HCT116 (cell line): ENCODE measurements around the gene TGM1. TPM values are rescaled to one million over a fixed set of nuclear protein-coding genes. Genes with fewer than 3 reads are reported as not detected.

Source experiments
- ATAC-seq: fragments of 200-7000 bp; cut with Tn5 transposase; 2 replicates; pipeline ENCODE4 v1.9.1; 2020; ENCODE audit warnings: mild to moderate bottlenecking, moderate library complexity
- BruUV-seq: library from RNA; stranded (reverse); fragments of 400-500 nt; replicated peaks from 2 replicates; lab custom pipeline; 2021; lab: Mats Ljungman, UMichigan
- CTCF ChIA-PET: fragments of 300-600 bp; sonication (Branson Sonifier 250); formaldehyde crosslinking; loops from one replicate; lab custom pipeline; 2021; ENCODE audit warnings: antibody characterized with exemption; lab: Charles Lee
- POLR2A ChIA-PET: fragments of 300-600, 350-600 bp; sonication (Branson Sonifier 250); formaldehyde crosslinking; loops from one replicate; lab custom pipeline; 2021; ENCODE audit warnings: antibody characterized with exemption; lab: Charles Lee
- RAD21 ChIA-PET, 2 experiments: fragments of 300-600 bp; sonication (Branson Sonifier 250); formaldehyde crosslinking; loops; one replicate each; lab custom pipeline; 2023; ENCODE audit warnings: low total read pairs in 2 of 2; ENCODE audit not compliant: uncharacterized antibody in 2 of 2, unreplicated experiment in 2 of 2, low non-redundant PET in 1 of 2; lab: Charles Lee
- DNase-seq: peaks from one replicate; pipeline ENCODE4 v3.0.0-alpha.2; 2010; ENCODE audit warnings: low read depth, low spot score
- H2AFZ ChIP-seq: fragments of 200-600 bp; shearing (Covaris generic), sonication (generic); 2 replicates; pipeline ENCODE4 v1.6.1; 2017; ENCODE audit warnings: low read depth, mixed run types, mixed read lengths, antibody characterized with exemption, low read length; ENCODE audit not compliant: poor library complexity, severe bottlenecking
- H3K27ac ChIP-seq: 2 replicates; pipeline ENCODE4 v1.5.1; 2012; ENCODE audit warnings: low read depth, low read length
- H3K27me3 ChIP-seq: fragments of 200-600 bp; sonication (generic); 2 replicates; pipeline ENCODE4 v1.6.1; 2016; ENCODE audit warnings: mixed run types, low read length, mixed read lengths; ENCODE audit not compliant: insufficient read depth
- H3K36me3 ChIP-seq, 2 experiments: fragments of 200-500 bp in 1 of 2; fragments of 200-600 bp in 1 of 2; sonication (Bioruptor generic) in 1 of 2; sonication (generic) in 1 of 2; 2 replicates each; pipeline versions ENCODE4 v1.5.1 to v1.6.1; 2014 to 2016; ENCODE audit warnings: low read length in 2 of 2, inconsistent platforms in 1 of 2, mixed read lengths in 1 of 2, mixed run types in 1 of 2; ENCODE audit not compliant: insufficient read depth in 2 of 2, control insufficient read depth in 1 of 2
- H3K4me1 ChIP-seq, 2 experiments: fragments of 200-600 bp in 1 of 2; sonication (generic) in 1 of 2; 2 replicates each; pipeline versions ENCODE4 v1.5.1 to v1.6.1; 2012 to 2017; ENCODE audit warnings: low read length in 2 of 2, inconsistent platforms in 1 of 2, mild to moderate bottlenecking in 1 of 2, mixed read lengths in 1 of 2, mixed run types in 1 of 2, moderate library complexity in 1 of 2; ENCODE audit not compliant: insufficient read depth in 2 of 2, control insufficient read depth in 1 of 2
- H3K4me2 ChIP-seq: fragments of 200-600 bp; sonication (generic); 2 replicates; pipeline ENCODE4 v1.6.1; 2017; ENCODE audit warnings: mixed run types, low read length, mixed read lengths
- H3K4me3 ChIP-seq, 2 experiments: fragments of 200-600 bp in 1 of 2; sonication (generic) in 1 of 2; replicated peaks in 1 of 2; 2 replicates each; pipeline ENCODE4 v1.5.1; 2011 to 2016; ENCODE audit warnings: low read length in 2 of 2, control low read depth in 1 of 2, low read depth in 1 of 2, mild to moderate bottlenecking in 1 of 2, mixed read lengths in 1 of 2, mixed run types in 1 of 2
- H3K79me2 ChIP-seq: fragments of 200-600 bp; sonication (generic); 2 replicates; pipeline ENCODE4 v1.6.1; 2017; ENCODE audit warnings: mild to moderate bottlenecking, mixed run types, low read length, moderate library complexity, mixed read lengths; ENCODE audit not compliant: insufficient read depth
- H3K9ac ChIP-seq: fragments of 200-600 bp; sonication (generic); 2 replicates; pipeline ENCODE4 v1.6.1; 2016; ENCODE audit warnings: low read length, mixed read lengths
- H3K9me2 ChIP-seq: fragments of 200-600 bp; sonication (generic), shearing (Covaris generic); 2 replicates; pipeline ENCODE4 v1.6.1; 2017; ENCODE audit warnings: mixed run types, mild to moderate bottlenecking, moderate library complexity; ENCODE audit not compliant: insufficient read depth
- H3K9me3 ChIP-seq, 2 experiments: fragments of 200-500 bp in 1 of 2; fragments of 200-600 bp in 1 of 2; sonication (Bioruptor generic) in 1 of 2; sonication (generic) in 1 of 2; 2 replicates each; pipeline ENCODE4 v1.6.1; 2014 to 2017; ENCODE audit warnings: low read length in 2 of 2, mixed read lengths in 2 of 2, inconsistent platforms in 1 of 2, low read depth in 1 of 2, mild to moderate bottlenecking in 1 of 2, mixed run types in 1 of 2, moderate library complexity in 1 of 2; ENCODE audit not compliant: control insufficient read depth in 1 of 2, insufficient read depth in 1 of 2
- H4K20me1 ChIP-seq: fragments of 200-600 bp; sonication (generic), shearing (Covaris generic); 2 replicates; pipeline ENCODE4 v1.6.1; 2017; ENCODE audit warnings: mixed run types, mild to moderate bottlenecking, moderate library complexity; ENCODE audit not compliant: insufficient read depth
- RAD21 ChIP-seq: IDR thresholded peaks from 2 replicates; pipeline ENCODE4 v1.6.1; 2012; ENCODE audit warnings: low read depth, mild to moderate bottlenecking
- intact Hi-C: fragments of 100-400 bp; cut with micrococcal nuclease; formaldehyde crosslinking; loops from 2 replicates; pipeline ENCODE4 v1.10.0; 2022
- total RNA-seq: library from RNA; stranded (reverse); gene quantifications from one replicate; pipeline ENCODE4 v1.2.1, GENCODE V29; 2021; ENCODE audit not compliant: unreplicated experiment
- TF ChIP-seq, protein P1 (sequence below): IDR thresholded peaks from 2 replicates; pipeline ENCODE4 v1.6.1; 2012; ENCODE audit warnings: low read depth
- TF ChIP-seq, protein P2 (sequence below), 3 experiments: fragments of 200-600 bp in 1 of 3; sonication (generic) in 1 of 3; IDR thresholded peaks in 2 of 3; conservative IDR thresholded peaks in 1 of 3; 2 replicates each; pipeline ENCODE4 v1.5.1; 2012 to 2017; ENCODE audit warnings: low read depth in 2 of 3, low read length in 2 of 3, antibody characterized with exemption in 1 of 3, borderline replicate concordance in 1 of 3, control low read depth in 1 of 3, mild to moderate bottlenecking in 1 of 3, mixed read lengths in 1 of 3, mixed run types in 1 of 3, moderate library complexity in 1 of 3; ENCODE audit not compliant: insufficient read depth in 1 of 3

The TGM1 gene
- total RNA-seq, 1 experiment from 2014 or later: 5.6 TPM

DNA sequence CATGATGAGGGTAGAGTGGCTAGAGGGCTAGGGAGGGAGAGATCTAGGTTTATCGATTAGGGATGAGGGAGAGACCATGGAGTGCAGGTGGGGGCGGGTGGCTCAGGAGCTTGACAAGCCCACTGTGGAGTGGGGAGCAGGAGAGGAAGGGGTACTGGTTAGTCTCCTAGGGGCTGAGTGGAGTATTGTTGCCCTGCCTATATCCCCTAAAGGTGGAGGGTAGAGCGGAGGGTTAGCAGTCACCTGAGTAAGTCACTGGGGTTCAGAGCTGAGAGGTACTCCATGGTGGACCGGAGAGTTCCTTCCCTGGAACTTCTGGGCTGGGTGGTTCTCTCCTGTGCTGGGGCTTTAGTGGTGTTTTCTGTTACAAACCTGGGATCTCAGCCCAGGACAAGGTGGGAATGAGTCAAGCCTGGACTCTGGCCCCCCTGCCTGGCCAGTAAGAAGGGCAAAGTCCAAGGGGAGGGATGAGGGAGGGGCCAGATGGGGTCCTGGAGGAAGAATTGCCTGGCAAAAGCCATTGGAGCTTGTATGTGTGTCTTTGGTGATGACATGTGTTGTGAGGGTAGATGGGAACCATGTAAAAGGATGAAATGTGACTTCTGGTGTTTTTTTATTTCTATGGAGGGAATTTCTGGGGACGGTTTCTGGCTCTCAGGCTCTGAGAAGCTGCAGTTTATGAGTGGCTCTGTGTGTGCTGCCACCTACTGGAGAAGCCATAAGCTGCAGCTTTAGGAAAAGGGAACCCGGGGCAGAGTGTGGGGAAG, 44.8 kb upstream of the TGM1 start, which contains the start of gene CIDEB:
CIDEB (minus strand) TSS at position 403 of the 767 bp plus-strand sequence; CDS start at position 284, 119 bp downstream.
- peak within 1 kb of the TSS; percentile 29; the same call in 1 of the 2 replicates for H3K9ac ChIP-seq
- CTCF ChIA-PET: interaction anchor here (0.6 to 3.3 kb wide), 24 partner anchors 9 to 249 kb away, joined by 3 to 59 read pairs (median 4); partner anchors contain the start of genes CHMP4A, DHRS1, MDP1 and NOP9
- TF ChIP-seq, protein P1, sequence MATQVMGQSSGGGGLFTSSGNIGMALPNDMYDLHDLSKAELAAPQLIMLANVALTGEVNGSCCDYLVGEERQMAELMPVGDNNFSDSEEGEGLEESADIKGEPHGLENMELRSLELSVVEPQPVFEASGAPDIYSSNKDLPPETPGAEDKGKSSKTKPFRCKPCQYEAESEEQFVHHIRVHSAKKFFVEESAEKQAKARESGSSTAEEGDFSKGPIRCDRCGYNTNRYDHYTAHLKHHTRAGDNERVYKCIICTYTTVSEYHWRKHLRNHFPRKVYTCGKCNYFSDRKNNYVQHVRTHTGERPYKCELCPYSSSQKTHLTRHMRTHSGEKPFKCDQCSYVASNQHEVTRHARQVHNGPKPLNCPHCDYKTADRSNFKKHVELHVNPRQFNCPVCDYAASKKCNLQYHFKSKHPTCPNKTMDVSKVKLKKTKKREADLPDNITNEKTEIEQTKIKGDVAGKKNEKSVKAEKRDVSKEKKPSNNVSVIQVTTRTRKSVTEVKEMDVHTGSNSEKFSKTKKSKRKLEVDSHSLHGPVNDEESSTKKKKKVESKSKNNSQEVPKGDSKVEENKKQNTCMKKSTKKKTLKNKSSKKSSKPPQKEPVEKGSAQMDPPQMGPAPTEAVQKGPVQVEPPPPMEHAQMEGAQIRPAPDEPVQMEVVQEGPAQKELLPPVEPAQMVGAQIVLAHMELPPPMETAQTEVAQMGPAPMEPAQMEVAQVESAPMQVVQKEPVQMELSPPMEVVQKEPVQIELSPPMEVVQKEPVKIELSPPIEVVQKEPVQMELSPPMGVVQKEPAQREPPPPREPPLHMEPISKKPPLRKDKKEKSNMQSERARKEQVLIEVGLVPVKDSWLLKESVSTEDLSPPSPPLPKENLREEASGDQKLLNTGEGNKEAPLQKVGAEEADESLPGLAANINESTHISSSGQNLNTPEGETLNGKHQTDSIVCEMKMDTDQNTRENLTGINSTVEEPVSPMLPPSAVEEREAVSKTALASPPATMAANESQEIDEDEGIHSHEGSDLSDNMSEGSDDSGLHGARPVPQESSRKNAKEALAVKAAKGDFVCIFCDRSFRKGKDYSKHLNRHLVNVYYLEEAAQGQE: no peak
- peak; percentile 57 for TF ChIP-seq RAD21
- TF ChIP-seq, protein P2, sequence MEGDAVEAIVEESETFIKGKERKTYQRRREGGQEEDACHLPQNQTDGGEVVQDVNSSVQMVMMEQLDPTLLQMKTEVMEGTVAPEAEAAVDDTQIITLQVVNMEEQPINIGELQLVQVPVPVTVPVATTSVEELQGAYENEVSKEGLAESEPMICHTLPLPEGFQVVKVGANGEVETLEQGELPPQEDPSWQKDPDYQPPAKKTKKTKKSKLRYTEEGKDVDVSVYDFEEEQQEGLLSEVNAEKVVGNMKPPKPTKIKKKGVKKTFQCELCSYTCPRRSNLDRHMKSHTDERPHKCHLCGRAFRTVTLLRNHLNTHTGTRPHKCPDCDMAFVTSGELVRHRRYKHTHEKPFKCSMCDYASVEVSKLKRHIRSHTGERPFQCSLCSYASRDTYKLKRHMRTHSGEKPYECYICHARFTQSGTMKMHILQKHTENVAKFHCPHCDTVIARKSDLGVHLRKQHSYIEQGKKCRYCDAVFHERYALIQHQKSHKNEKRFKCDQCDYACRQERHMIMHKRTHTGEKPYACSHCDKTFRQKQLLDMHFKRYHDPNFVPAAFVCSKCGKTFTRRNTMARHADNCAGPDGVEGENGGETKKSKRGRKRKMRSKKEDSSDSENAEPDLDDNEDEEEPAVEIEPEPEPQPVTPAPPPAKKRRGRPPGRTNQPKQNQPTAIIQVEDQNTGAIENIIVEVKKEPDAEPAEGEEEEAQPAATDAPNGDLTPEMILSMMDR (IDR thresholded peaks at IDR 0.05 in 2 of 3, conservative IDR thresholded peaks at IDR 0.05 in 1 of 3; ENCODE audit: borderline replicate concordance in 1 of 3, insufficient read depth in 1 of 3, low read depth in 2 of 3, low read length in 2 of 3): peak; percentile 69 to 98 (median 97); a peak in 5 of 6 replicates
- peak within 1 kb of the TSS; percentile 20 for H3K27ac ChIP-seq
- H3K27me3 ChIP-seq: no peaks in the 10 kb centered on the region
- DNase-seq: no peak
- H3K4me3 ChIP-seq: no peak within 1 kb of the TSS
- no peak within 1 kb of the TSS for H2AFZ ChIP-seq
- RAD21 ChIA-PET: interaction anchor here in 1 of 2 experiments (1.0 kb wide), 2 partner anchors 124 to 249 kb away, joined by 3 read pairs; no protein-coding TSS in a partner anchor
- POLR2A ChIA-PET: interaction anchor here (0.7 to 1.9 kb wide), 4 partner anchors 9 to 124 kb away, joined by 3 to 7 read pairs (median 4); partner anchors contain the start of gene TINF2
- no TSS peak for BruUV-seq
- no peaks in the 10 kb centered on the region for H3K9me3 ChIP-seq
- H3K36me3 ChIP-seq: peaks cover 30 to 35% of the 10 kb centered on the region in 2 experiments; a peak in 3 of 4 replicates
- peak; percentile 88 for ATAC-seq
- H4K20me1 ChIP-seq: no peaks in the 10 kb centered on the region
- peaks cover 7 to 16% of the 10 kb centered on the region in 2 experiments for H3K4me1 ChIP-seq
- intact Hi-C loops: no loop called here
- peak within 1 kb of the TSS; percentile 57 for H3K4me2 ChIP-seq
- H3K79me2 ChIP-seq: no peaks in the 10 kb centered on the region; the same call in 1 of the 2 replicates
- no peaks in the 10 kb centered on the region for H3K9me2 ChIP-seq
